ENCODE measurements around the gene PUM1.

- no peak for TF ChIP-seq CTCF (IDR thresholded peaks at IDR 0.05; ENCODE audit: poor library complexity)
- TF ChIP-seq EZH2 (IDR thresholded peaks at IDR 0.05; ENCODE audit: borderline replicate concordance), result no peak
- no peak for TF ChIP-seq EZH2phosphoT487 (IDR thresholded peaks at IDR 0.05; ENCODE audit: low read depth, severe bottlenecking, unreplicated experiment)
These were observed 24.0 kb downstream of the PUM1 start for GRCh38 chr1:31041529-31041928.
